Frontal cortex (tissue), 4 donors: Measurements from ENCODE around the gene DES. TPM values are rescaled to one million over a fixed set of nuclear protein-coding genes. Genes with fewer than 3 reads are reported as not detected.
"Not testable (repeated sequence)": the region's sequence is repeated elsewhere in the genome, so short reads cannot be mapped to it uniquely, and the experiment has no call there.

Experiments
- DNase-seq, 2 donors: peaks; one replicate each; pipeline ENCODE4 v3.0.0; 2012; ENCODE audit warnings: low spot score in 2 of 2
- FAIRE-seq: peaks from 2 replicates; lab custom pipeline; 2012; peaks lifted over from hg19 to GRCh38; lab: Jason Lieb, UNC
- total RNA-seq: library from RNA; depleted of rRNA; stranded (reverse); fragments of >200 nt; gene quantifications from one replicate; pipeline ENCODE4 v1.2.3, GENCODE V29; 2014
- donor health status: control.
- donor health status: control.
- donor health status: control.

The DES gene
- 0.41 TPM for total RNA-seq

- no peak for DNase-seq
These were observed at the start of gene DES for GRCh38 chr2:219418155-219419011. TSS of gene DES (plus strand) at chr2:219418377. CDS start at chr2:219418463, 86 bp downstream.

GRCh38 chr2:219368690-219369191 is 49.4 kb upstream of the DES start:
- DNase-seq (no peak), FAIRE-seq (no peak)

More at GRCh38 chr2:219418155-219419011, at the start of gene DES:
- FAIRE-seq, result no peak

- FAIRE-seq, result no peak
- no peak for DNase-seq
These were observed 48.7 kb upstream of the DES start for GRCh38 chr2:219369447-219369861.

- DNase-seq (no peak), FAIRE-seq (no peak)
These were observed 39.9 kb upstream of the DES start for GRCh38 chr2:219378163-219378851.

- FAIRE-seq (no peak), DNase-seq (no peak)
These were observed 37.3 kb upstream of the DES start for GRCh38 chr2:219380926-219381325.

- no peak for FAIRE-seq
- DNase-seq, result no peak
These were observed 36.7 kb upstream of the DES start for GRCh38 chr2:219381448-219381847.

GRCh38 chr2:219384083-219384713 is 34.0 kb upstream of the DES start:
- DNase-seq (no peak), FAIRE-seq (no peak)

- FAIRE-seq, result no peak
These were observed 33.3 kb upstream of the DES start for GRCh38 chr2:219384859-219385258.

GRCh38 chr2:219385958-219386520 is 32.1 kb upstream of the DES start:
- FAIRE-seq, result no peak

More at GRCh38 chr2:219384859-219385258, 33.3 kb upstream of the DES start:
- no peak for DNase-seq

GRCh38 chr2:219386532-219387280 is 31.5 kb upstream of the DES start:
- FAIRE-seq (no peak), DNase-seq (no peak)

More at GRCh38 chr2:219385958-219386520, 32.1 kb upstream of the DES start:
- DNase-seq, result no peak

- FAIRE-seq, result no peak
These were observed 30.7 kb upstream of the DES start, which contains the start of gene DNPEP for GRCh38 chr2:219387306-219388120. TSS of gene DNPEP (minus strand) at chr2:219387912. CDS start at chr2:219387794, 118 bp downstream.

GRCh38 chr2:219388121-219388906 is 29.9 kb upstream of the DES start:
- FAIRE-seq (no peak), DNase-seq (peak; percentile 96 to 98)

More at GRCh38 chr2:219387306-219388120, 30.7 kb upstream of the DES start, which contains the start of gene DNPEP:
- DNase-seq, result peak; percentile 96

- DNase-seq (no peak), FAIRE-seq (no peak)
These were observed 29.3 kb upstream of the DES start for GRCh38 chr2:219388907-219389156.

- FAIRE-seq (no peak), DNase-seq (no peak)
These were observed 25.4 kb upstream of the DES start for GRCh38 chr2:219392754-219393153.

GRCh38 chr2:219395056-219395455 is 23.1 kb upstream of the DES start:
- DNase-seq, FAIRE-seq: not testable (repeated sequence)

GRCh38 chr2:219395609-219396008 is 22.6 kb upstream of the DES start:
- no peak for FAIRE-seq

GRCh38 chr2:219396863-219397457 is 21.2 kb upstream of the DES start:
- FAIRE-seq (no peak), DNase-seq (no peak)

More at GRCh38 chr2:219395609-219396008, 22.6 kb upstream of the DES start:
- no peak for DNase-seq
